GM21723 (cell line): ENCODE measurements around the gene C11orf24.
"Not testable (repeated sequence)": the region's sequence is repeated elsewhere in the genome, so short reads cannot be mapped to it uniquely, and the experiment has no call there.

Source experiments
- ATAC-seq: cut with Tn5 transposase; IDR thresholded peaks from one replicate; pipeline ENCODE4 v1.9.1; 2021; ENCODE audit warnings: mild to moderate bottlenecking, moderate library complexity; ENCODE audit not compliant: unreplicated experiment

The C11orf24 gene

GRCh38 chr11:68256331-68256741 lies 15.4 kb downstream of the C11orf24 start:
- no peak for ATAC-seq

GRCh38 chr11:68255526-68255925 lies 16.2 kb downstream of the C11orf24 start:
- ATAC-seq = no peak

GRCh38 chr11:68254421-68254820 lies 17.4 kb downstream of the C11orf24 start:
- no peak for ATAC-seq

GRCh38 chr11:68251765-68252164 lies 20.0 kb downstream of the C11orf24 start:
- ATAC-seq = no peak

- ATAC-seq = not testable (repeated sequence)
Measured at GRCh38 chr11:68244912-68245311, 26.9 kb downstream of the C11orf24 start.

GRCh38 chr11:68243847-68244246 lies 27.9 kb downstream of the C11orf24 start:
- not testable (repeated sequence) for ATAC-seq

- ATAC-seq = no peak
Measured at GRCh38 chr11:68242616-68243015, 29.2 kb downstream of the C11orf24 start.

- ATAC-seq = no peak
Measured at GRCh38 chr11:68231621-68232020, 40.2 kb downstream of the C11orf24 start.

- ATAC-seq = no peak
Measured at GRCh38 chr11:68229601-68230000, 42.2 kb downstream of the C11orf24 start.

- ATAC-seq = no peak
Measured at GRCh38 chr11:68226421-68226820, 45.4 kb downstream of the C11orf24 start.

GRCh38 chr11:68224606-68225005 lies 47.2 kb downstream of the C11orf24 start:
- no peak for ATAC-seq

- no peak for ATAC-seq
Measured at GRCh38 chr11:68223275-68223674, 48.5 kb downstream of the C11orf24 start.

GRCh38 chr11:68221406-68221805 lies 50.4 kb downstream of the C11orf24 start:
- no peak for ATAC-seq

GRCh38 chr11:68216171-68216938 lies 55.4 kb downstream of the C11orf24 start:
- ATAC-seq = no peak

- ATAC-seq = no peak
Measured at GRCh38 chr11:68215524-68216170, 56.1 kb downstream of the C11orf24 start.

GRCh38 chr11:68215087-68215445 lies 56.7 kb downstream of the C11orf24 start:
- no peak for ATAC-seq

GRCh38 chr11:68214173-68215086 lies 57.3 kb downstream of the C11orf24 start:
- no peak for ATAC-seq

- peak; percentile 41 for ATAC-seq
Measured at GRCh38 chr11:68213555-68214172, 58.1 kb downstream of the C11orf24 start.

GRCh38 chr11:68213135-68213515 lies 58.6 kb downstream of the C11orf24 start, which contains the start of gene KMT5B:
Gene KMT5B, minus strand, starts transcription at chr11:68213296. Its CDS starts 23,220 bp downstream, at chr11:68190076.
- peak; percentile 7 for ATAC-seq

- peak; percentile 47 for ATAC-seq
Measured at GRCh38 chr11:68212421-68213134, 59.2 kb downstream of the C11orf24 start.
